Measurements from ENCODE around the gene TRA2A. TPM values are rescaled to one million over a fixed set of nuclear protein-coding genes. Genes with fewer than 3 reads are reported as not detected.

The TRA2A gene
- total RNA-seq, 2 experiments from 2014 or later, result 246 to 275 TPM

GRCh38 chr7:23545493-23545892 lies 13.7 kb upstream of the TRA2A start:
- POLR2A ChIA-PET, result interaction anchor here (1.8 kb wide), 1 partner anchor 14 kb away, joined by 7 read pairs; no protein-coding TSS in a partner anchor

GRCh38 chr7:23544913-23545354 lies 13.2 kb upstream of the TRA2A start:
- H3K27me3 ChIP-seq (ENCODE audit: control insufficient read depth in 1 of 2, insufficient read depth in 2 of 2, low read length in 2 of 2), result no peaks in the 10 kb centered on the region
- Mint-ChIP-seq H3K4me1 (ENCODE audit: low read depth) (peaks cover 17% of the 10 kb centered on the region), H3K9me3 (no peaks in the 10 kb centered on the region), H3K27me3 (no peaks in the 10 kb centered on the region), H3K27ac (no peak overlapping the region), H3K4me3 (no peak overlapping the region), H3K36me3 (ENCODE audit: low read depth) (no peaks in the 10 kb centered on the region)
- no peak overlapping the region for H3K27ac ChIP-seq (ENCODE audit: low read depth in 1 of 2, low read length in 2 of 2)
- intact Hi-C loops (cut with DNase I, micrococcal nuclease), result loop anchor here (2.0 to 10.0 kb wide), 6 partner anchors 118 to 1550 kb away; no protein-coding TSS in a partner anchor
- DNase-seq (peak in 3 of 14 experiments; percentile 18 to 49 (median 47)), ATAC-seq (ENCODE audit: poor library complexity) (peak; percentile 30)
- POLR2A ChIA-PET, result interaction anchor here (1.8 kb wide), 1 partner anchor 14 kb away, joined by 7 read pairs; no protein-coding TSS in a partner anchor
- H3K4me1 ChIP-seq (ENCODE audit: insufficient read depth, low read length), result peaks cover 13% of the 10 kb centered on the region
- H3K36me3 ChIP-seq (ENCODE audit: insufficient read depth, low read length), result no peaks in the 10 kb centered on the region
- no peaks in the 10 kb centered on the region for H3K9me3 ChIP-seq (ENCODE audit: control insufficient read depth in 1 of 2, insufficient read depth in 1 of 2, low read length in 2 of 2)
- TF ChIP-seq CTCF (IDR thresholded peaks at IDR 0.05), result peak; percentile 36
- CTCF ChIA-PET, result interaction anchor here (0.6 to 1.1 kb wide), 2 partner anchors 272 to 459 kb away, joined by 3 to 4 read pairs; no protein-coding TSS in a partner anchor
- no peak overlapping the region for H3K4me3 ChIP-seq (ENCODE audit: low read length)

More at GRCh38 chr7:23545493-23545892, 13.7 kb upstream of the TRA2A start:
- Mint-ChIP-seq H3K36me3 (ENCODE audit: low read depth) (no peaks in the 10 kb centered on the region), H3K4me1 (ENCODE audit: low read depth) (peaks cover 13% of the 10 kb centered on the region), H3K9me3 (no peaks in the 10 kb centered on the region), H3K4me3 (no peak overlapping the region), H3K27me3 (no peaks in the 10 kb centered on the region), H3K27ac (no peak overlapping the region)
- intact Hi-C loops (cut with DNase I, micrococcal nuclease), result loop anchor here (2.0 to 10.0 kb wide), 6 partner anchors 118 to 1549 kb away; no protein-coding TSS in a partner anchor
- no peaks in the 10 kb centered on the region for H3K9me3 ChIP-seq (ENCODE audit: control insufficient read depth in 1 of 2, insufficient read depth in 1 of 2, low read length in 2 of 2)
- DNase-seq (no peak), ATAC-seq (ENCODE audit: poor library complexity) (no peak)
- H3K27me3 ChIP-seq (ENCODE audit: control insufficient read depth in 1 of 2, insufficient read depth in 2 of 2, low read length in 2 of 2), result no peaks in the 10 kb centered on the region
- no peaks in the 10 kb centered on the region for H3K36me3 ChIP-seq (ENCODE audit: insufficient read depth, low read length)
- H3K27ac ChIP-seq (ENCODE audit: low read depth in 1 of 2, low read length in 2 of 2), result no peak overlapping the region
- H3K4me3 ChIP-seq (ENCODE audit: low read length), result no peak overlapping the region
- H3K4me1 ChIP-seq (ENCODE audit: insufficient read depth, low read length), result peaks cover 7% of the 10 kb centered on the region
- no peak for TF ChIP-seq CTCF (IDR thresholded peaks at IDR 0.05)
- CTCF ChIA-PET, result interaction anchor here (1.1 kb wide), 1 partner anchor 272 kb away, joined by 4 read pairs; no protein-coding TSS in a partner anchor

GRCh38 chr7:23542752-23543151 lies 11.0 kb upstream of the TRA2A start:
- H3K27me3 ChIP-seq (ENCODE audit: control insufficient read depth in 1 of 2, insufficient read depth in 2 of 2, low read length in 2 of 2), result no peaks in the 10 kb centered on the region
- Mint-ChIP-seq H3K27ac (no peak overlapping the region), H3K27me3 (no peaks in the 10 kb centered on the region), H3K9me3 (no peaks in the 10 kb centered on the region), H3K4me3 (no peak overlapping the region), H3K36me3 (ENCODE audit: low read depth) (no peaks in the 10 kb centered on the region), H3K4me1 (ENCODE audit: low read depth) (peaks cover 28% of the 10 kb centered on the region)
- CTCF ChIA-PET, result no interaction called here
- POLR2A ChIA-PET, result interaction anchor here (0.9 kb wide), 1 partner anchor 12 kb away, joined by 4 read pairs; no protein-coding TSS in a partner anchor
- H3K4me1 ChIP-seq (ENCODE audit: insufficient read depth, low read length), result peaks cover 22% of the 10 kb centered on the region
- no peaks in the 10 kb centered on the region for H3K9me3 ChIP-seq (ENCODE audit: control insufficient read depth in 1 of 2, insufficient read depth in 1 of 2, low read length in 2 of 2)
- H3K36me3 ChIP-seq (ENCODE audit: insufficient read depth, low read length), result no peaks in the 10 kb centered on the region
- no peak overlapping the region for H3K27ac ChIP-seq (ENCODE audit: low read depth in 1 of 2, low read length in 2 of 2)
- ATAC-seq (ENCODE audit: poor library complexity) (no peak), DNase-seq (no peak)
- H3K4me3 ChIP-seq (ENCODE audit: low read length), result no peak overlapping the region
- no peak for TF ChIP-seq CTCF (IDR thresholded peaks at IDR 0.05)
- intact Hi-C loops (cut with DNase I, micrococcal nuclease), result loop anchor here in 1 of 2 experiments (10.0 kb wide), 2 partner anchors 1042 to 1552 kb away; no protein-coding TSS in a partner anchor
